GM20000 (cell line): ENCODE results near the gene GCK.

ENCODE experiments used
- DNase-seq: peaks from one replicate; pipeline ENCODE4 v3.0.0; 2012; ENCODE audit warnings: low spot score
- CTCF ChIP-seq: IDR thresholded peaks from 2 replicates; pipeline ENCODE4 v1.5.1; 2012; ENCODE audit warnings: mild to moderate bottlenecking, control low read depth; ENCODE audit errors: extremely low read depth, missing control alignments

The GCK gene

GRCh38 chr7:44124822-44125202 lies 64.4 kb downstream of the GCK start:
- no peak for DNase-seq
- TF ChIP-seq CTCF = no peak

GRCh38 chr7:44123190-44124003 lies 65.8 kb downstream of the GCK start, which contains the start of gene POLD2:
Gene POLD2, minus strand, starts transcription at chr7:44123548. Its CDS starts 1,495 bp downstream, at chr7:44122053.
- TF ChIP-seq CTCF = no peak
- DNase-seq = peak; percentile 100

GRCh38 chr7:44122529-44122928 lies 66.7 kb downstream of the GCK start:
- no peak for DNase-seq
- TF ChIP-seq CTCF = no peak

GRCh38 chr7:44121761-44122420 lies 67.3 kb downstream of the GCK start:
- no peak for TF ChIP-seq CTCF
- no peak for DNase-seq

- no peak for TF ChIP-seq CTCF
- DNase-seq = no peak
These were observed 68.8 kb downstream of the GCK start for GRCh38 chr7:44120395-44120794.

GRCh38 chr7:44119829-44120380 lies 69.3 kb downstream of the GCK start:
- TF ChIP-seq CTCF = no peak

More at GRCh38 chr7:44119829-44120380, 69.3 kb downstream of the GCK start:
- no peak for DNase-seq
